Osteoblast (primary cell): ENCODE measurements around the gene ZXDC. TPM values are rescaled to one million over a fixed set of nuclear protein-coding genes. Genes with fewer than 3 reads are reported as not detected.

ENCODE experiments used
- DNase-seq: peaks from one replicate; pipeline ENCODE4 v3.0.0; 2011; ENCODE audit warnings: low spot score, mixed read lengths; ENCODE audit not compliant: insufficient read length; ENCODE audit errors: missing footprints
- H2AFZ ChIP-seq: 2 replicates; pipeline ENCODE4 v1.6.0; 2011; ENCODE audit warnings: mild to moderate bottlenecking, low read length
- H3K27ac ChIP-seq: 2 replicates; pipeline ENCODE4 v1.5.1; 2011; ENCODE audit warnings: mild to moderate bottlenecking, low read depth, low read length, moderate library complexity
- H3K27me3 ChIP-seq: 2 replicates; pipeline ENCODE4 v1.6.0; 2012; ENCODE audit warnings: mild to moderate bottlenecking, control low read depth, inconsistent platforms, low read length, moderate library complexity; ENCODE audit not compliant: insufficient read depth
- H3K36me3 ChIP-seq: 2 replicates; pipeline ENCODE4 v1.5.1; 2011; ENCODE audit warnings: mild to moderate bottlenecking, low read length, control low read depth, moderate library complexity; ENCODE audit not compliant: insufficient read depth
- H3K4me1 ChIP-seq: 2 replicates; pipeline ENCODE4 v1.5.1; 2011; ENCODE audit warnings: mild to moderate bottlenecking, low read length, control low read depth, moderate library complexity; ENCODE audit not compliant: insufficient read depth
- H3K4me2 ChIP-seq: 2 replicates; pipeline ENCODE4 v1.6.0; 2011; ENCODE audit warnings: mild to moderate bottlenecking, low read length; ENCODE audit not compliant: insufficient read depth
- H3K4me3 ChIP-seq: fragments of 200-600 bp; sonication (generic); 3 replicates; pipeline ENCODE4 v1.5.1; 2012; ENCODE audit warnings: mild to moderate bottlenecking, low read length, inconsistent platforms; ENCODE audit not compliant: insufficient read depth
- H3K79me2 ChIP-seq: 2 replicates; pipeline ENCODE4 v1.6.0; 2012; ENCODE audit warnings: mild to moderate bottlenecking, low read length, control low read depth, inconsistent platforms; ENCODE audit not compliant: insufficient read depth
- H3K9me3 ChIP-seq: 2 replicates; pipeline ENCODE4 v1.5.1; 2011; ENCODE audit warnings: low read depth, low read length, control low read depth
- H4K20me1 ChIP-seq: 2 replicates; pipeline ENCODE4 v1.6.0; 2012; ENCODE audit warnings: mild to moderate bottlenecking, low read length, control low read depth; ENCODE audit not compliant: insufficient read depth
- total RNA-seq: library from RNA; depleted of rRNA; stranded (reverse); fragments of >200 nt; gene quantifications from 2 replicates; pipeline ENCODE4 v1.2.3, GENCODE V29; 2012
- TF ChIP-seq, protein P1 (sequence below): IDR thresholded peaks from 2 replicates; pipeline ENCODE4 v1.5.1; 2011; ENCODE audit warnings: mild to moderate bottlenecking, low read depth, low read length, moderate library complexity; ENCODE audit errors: extremely low read depth

Gene ZXDC
- total RNA-seq, 1 donor, result 27.1 TPM

DNA sequence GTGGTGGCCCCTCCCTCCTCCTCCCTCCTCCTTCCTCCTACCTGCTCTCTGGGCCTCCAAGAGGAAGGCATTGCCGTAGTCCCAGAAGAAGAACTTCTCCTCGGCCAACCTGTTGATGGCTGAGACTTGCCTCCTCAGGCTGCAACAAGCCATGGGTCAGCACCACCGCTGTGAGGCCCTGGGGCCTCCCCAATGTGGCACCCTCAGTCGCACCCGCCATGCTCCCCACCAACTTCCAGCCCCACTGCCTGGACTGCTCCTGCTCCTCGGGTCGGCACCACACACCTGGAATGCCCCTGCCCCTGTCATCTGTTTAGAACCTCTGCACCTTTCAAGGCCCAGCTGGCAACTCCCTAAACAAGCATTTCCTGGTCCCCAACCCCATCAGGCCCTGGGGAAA is 24.3 kb upstream of the ZXDC start:
- H3K4me3 ChIP-seq, result no peak overlapping the region
- no peak overlapping the region for H2AFZ ChIP-seq
- no peak for DNase-seq
- H3K27me3 ChIP-seq, result peaks cover 3% of the 10 kb centered on the region
- no peaks in the 10 kb centered on the region for H4K20me1 ChIP-seq
- H3K27ac ChIP-seq, result no peak overlapping the region
- H3K4me2 ChIP-seq, result no peak overlapping the region
- H3K9me3 ChIP-seq, result no peaks in the 10 kb centered on the region
- no peaks in the 10 kb centered on the region for H3K36me3 ChIP-seq
- no peaks in the 10 kb centered on the region for H3K79me2 ChIP-seq
- TF ChIP-seq, protein P1, sequence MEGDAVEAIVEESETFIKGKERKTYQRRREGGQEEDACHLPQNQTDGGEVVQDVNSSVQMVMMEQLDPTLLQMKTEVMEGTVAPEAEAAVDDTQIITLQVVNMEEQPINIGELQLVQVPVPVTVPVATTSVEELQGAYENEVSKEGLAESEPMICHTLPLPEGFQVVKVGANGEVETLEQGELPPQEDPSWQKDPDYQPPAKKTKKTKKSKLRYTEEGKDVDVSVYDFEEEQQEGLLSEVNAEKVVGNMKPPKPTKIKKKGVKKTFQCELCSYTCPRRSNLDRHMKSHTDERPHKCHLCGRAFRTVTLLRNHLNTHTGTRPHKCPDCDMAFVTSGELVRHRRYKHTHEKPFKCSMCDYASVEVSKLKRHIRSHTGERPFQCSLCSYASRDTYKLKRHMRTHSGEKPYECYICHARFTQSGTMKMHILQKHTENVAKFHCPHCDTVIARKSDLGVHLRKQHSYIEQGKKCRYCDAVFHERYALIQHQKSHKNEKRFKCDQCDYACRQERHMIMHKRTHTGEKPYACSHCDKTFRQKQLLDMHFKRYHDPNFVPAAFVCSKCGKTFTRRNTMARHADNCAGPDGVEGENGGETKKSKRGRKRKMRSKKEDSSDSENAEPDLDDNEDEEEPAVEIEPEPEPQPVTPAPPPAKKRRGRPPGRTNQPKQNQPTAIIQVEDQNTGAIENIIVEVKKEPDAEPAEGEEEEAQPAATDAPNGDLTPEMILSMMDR, result no peak
- no peaks in the 10 kb centered on the region for H3K4me1 ChIP-seq

DNA sequence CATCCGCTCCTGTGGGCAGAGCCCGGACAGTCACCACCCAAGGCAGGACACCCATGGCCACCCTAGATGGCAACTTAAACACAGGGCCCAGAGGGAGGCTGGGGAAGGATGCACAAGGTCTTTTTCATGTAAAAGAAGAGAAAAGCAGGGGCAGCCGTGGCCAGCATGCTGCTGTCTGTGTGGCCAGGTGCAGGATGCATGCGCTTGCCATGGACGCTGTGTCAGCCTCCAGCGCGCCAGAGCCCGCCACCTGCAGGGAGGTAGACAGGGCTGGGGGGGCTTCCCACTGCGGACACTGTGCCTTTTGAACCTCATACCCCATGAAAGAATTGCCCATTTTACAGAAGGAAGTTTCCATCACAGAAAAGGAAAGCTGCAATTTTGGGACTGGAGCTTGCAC is 23.7 kb upstream of the ZXDC start:
- Histone ChIP-seq H3K27me3 (peaks cover 2% of the 10 kb centered on the region), H3K4me3 (no peak overlapping the region), H4K20me1 (no peaks in the 10 kb centered on the region), H2AFZ (no peak overlapping the region), H3K79me2 (no peaks in the 10 kb centered on the region), H3K36me3 (no peaks in the 10 kb centered on the region), H3K4me1 (no peaks in the 10 kb centered on the region), H3K9me3 (no peaks in the 10 kb centered on the region), H3K4me2 (no peak overlapping the region), H3K27ac (no peak overlapping the region)
- DNase-seq, result no peak
- TF ChIP-seq, protein P1, result no peak

DNA sequence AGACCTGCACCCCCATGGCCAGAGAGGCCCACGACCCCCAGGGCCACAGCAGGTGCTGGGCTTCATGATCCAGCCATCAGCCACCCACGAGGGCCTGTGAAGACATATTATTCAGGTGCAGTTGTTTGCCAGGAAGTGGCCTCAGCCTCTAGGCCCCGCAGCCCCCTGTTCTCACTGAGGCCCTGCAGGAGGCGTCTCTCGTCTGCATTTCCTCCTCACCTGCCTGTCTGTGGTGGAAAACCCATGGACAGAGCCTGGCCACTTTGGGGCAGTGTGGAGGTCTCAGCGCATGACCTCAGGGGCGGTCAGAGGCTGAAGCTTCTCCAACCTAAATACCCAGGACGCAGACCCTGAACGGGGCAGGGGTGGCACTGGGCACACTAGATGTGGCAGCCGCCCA is 23.2 kb upstream of the ZXDC start:
- TF ChIP-seq, protein P1, result no peak
- Histone ChIP-seq H3K36me3 (no peaks in the 10 kb centered on the region), H3K27ac (no peak overlapping the region), H4K20me1 (no peaks in the 10 kb centered on the region), H3K79me2 (no peaks in the 10 kb centered on the region), H3K4me2 (no peak overlapping the region), H2AFZ (no peak overlapping the region), H3K9me3 (no peaks in the 10 kb centered on the region), H3K27me3 (no peaks in the 10 kb centered on the region), H3K4me1 (no peaks in the 10 kb centered on the region), H3K4me3 (no peak overlapping the region)
- DNase-seq, result no peak

DNA sequence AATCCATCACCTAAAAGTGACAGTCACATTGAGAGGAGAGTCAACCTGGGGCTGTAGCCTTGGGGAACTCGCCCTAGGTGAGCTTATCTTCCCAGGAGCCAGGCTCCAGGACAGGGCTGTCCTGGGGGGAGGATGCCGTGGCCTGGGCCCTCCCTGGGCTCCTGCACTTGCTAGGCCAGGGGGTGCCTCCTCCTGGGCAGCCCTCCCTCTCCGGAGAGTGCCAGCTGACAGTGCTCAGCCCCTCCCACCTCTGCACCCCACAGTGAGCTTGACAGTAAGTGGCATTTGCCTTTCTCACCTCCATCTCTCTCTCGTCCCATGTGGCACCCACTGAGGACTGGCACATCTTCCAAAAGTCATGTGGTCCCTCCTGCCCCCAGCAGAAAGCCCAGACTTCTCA is 22.8 kb upstream of the ZXDC start:
- H3K27ac ChIP-seq, result no peak overlapping the region
- H3K9me3 ChIP-seq, result no peaks in the 10 kb centered on the region
- TF ChIP-seq, protein P1, result no peak

More for the DNA sequence above, 22.8 kb upstream of the ZXDC start:
- no peaks in the 10 kb centered on the region for H3K4me1 ChIP-seq
- H3K79me2 ChIP-seq, result no peaks in the 10 kb centered on the region
- no peak for DNase-seq
- H2AFZ ChIP-seq, result no peak overlapping the region
- H3K36me3 ChIP-seq, result no peaks in the 10 kb centered on the region
- no peaks in the 10 kb centered on the region for H4K20me1 ChIP-seq
- H3K27me3 ChIP-seq, result no peaks in the 10 kb centered on the region
- H3K4me3 ChIP-seq, result no peak overlapping the region
- H3K4me2 ChIP-seq, result no peak overlapping the region
